GM12891 (cell line): ENCODE data around the gene RHEX.
"Not testable (repeated sequence)": the region's sequence is repeated elsewhere in the genome, so short reads cannot be mapped to it uniquely, and the experiment has no call there.

Experiments
- PAX5 ChIP-seq: IDR thresholded peaks from 2 replicates; pipeline ENCODE4 v1.6.1; 2011; ENCODE audit warnings: low read length, moderate library complexity, mild to moderate bottlenecking; ENCODE audit not compliant: insufficient read depth, severe bottlenecking
- POLR2A ChIP-seq: IDR thresholded peaks from 2 replicates; pipeline ENCODE4 v1.6.1; 2011; ENCODE audit warnings: low read depth, low read length, control low read depth
- POLR2AphosphoS5 ChIP-seq: IDR thresholded peaks from 2 replicates; pipeline ENCODE4 v1.6.1; 2011; ENCODE audit warnings: low read depth, low read length, control low read depth
- POU2F2 ChIP-seq: IDR thresholded peaks from 2 replicates; pipeline ENCODE4 v1.6.1; 2011; ENCODE audit warnings: low read depth, mild to moderate bottlenecking, control low read depth, low read length, moderate library complexity
- SPI1 ChIP-seq: IDR thresholded peaks from 2 replicates; pipeline ENCODE4 v1.6.1; 2011; ENCODE audit warnings: low read depth, low read length, control low read depth
- TAF1 ChIP-seq: IDR thresholded peaks from 2 replicates; pipeline ENCODE4 v1.6.1; 2011; ENCODE audit warnings: low read depth, low read length, control low read depth

- TF ChIP-seq SPI1, POLR2AphosphoS5, POLR2A, TAF1, POU2F2, PAX5: not testable (repeated sequence)
Observed at GRCh38 chr1:206064001-206064400, 11.0 kb downstream of the RHEX start.
